Activated CD8-positive, alpha-beta memory T cell treated with anti-CD3 and anti-CD28 coated beads, Interleukin-2, amount 50 U/mL, for 24 hours (primary cell): Measurements from ENCODE around the gene VMAC.
"Not testable (repeated sequence)": the region's sequence is repeated elsewhere in the genome, so short reads cannot be mapped to it uniquely, and the experiment has no call there.

Source experiments
- DNase-seq: peaks from one replicate; pipeline ENCODE4 v3.0.0-alpha.2; 2020; ENCODE audit errors: extremely low read depth

VMAC gene

DNA sequence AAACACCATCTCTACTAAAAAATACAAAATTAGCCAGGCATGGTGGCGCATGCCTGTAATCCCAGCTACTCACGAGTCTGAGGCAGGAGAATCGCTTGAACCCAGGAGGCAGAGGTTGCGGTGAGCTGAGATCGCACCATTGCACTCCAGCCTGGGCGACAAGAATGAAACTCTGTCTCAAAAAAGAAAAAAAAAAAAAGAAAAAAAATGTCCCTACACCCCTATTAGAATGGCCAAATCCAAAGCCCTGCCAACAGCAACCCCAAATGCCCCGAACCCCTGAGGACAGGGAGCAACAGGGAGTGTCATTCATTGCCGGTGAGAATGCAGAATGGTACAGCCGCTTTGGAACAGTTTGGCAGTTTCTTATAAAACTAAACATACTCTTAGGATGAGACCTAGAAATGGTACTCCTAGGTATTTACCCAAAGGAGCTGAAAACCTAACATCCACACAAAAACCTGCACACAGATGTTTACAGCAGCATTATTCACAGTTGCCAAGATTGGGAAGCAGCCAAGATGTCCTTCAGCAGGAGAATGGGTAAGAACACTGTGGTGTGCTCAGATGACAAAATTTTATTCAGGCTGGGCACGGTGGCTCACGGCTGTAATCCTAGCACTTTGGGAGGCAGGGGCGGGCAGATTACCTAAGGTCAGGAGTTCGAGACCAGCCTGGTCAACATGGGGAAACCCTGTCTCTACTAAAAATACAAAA lies 21.4 kb upstream of the VMAC start:
- DNase-seq = not testable (repeated sequence)

DNA sequence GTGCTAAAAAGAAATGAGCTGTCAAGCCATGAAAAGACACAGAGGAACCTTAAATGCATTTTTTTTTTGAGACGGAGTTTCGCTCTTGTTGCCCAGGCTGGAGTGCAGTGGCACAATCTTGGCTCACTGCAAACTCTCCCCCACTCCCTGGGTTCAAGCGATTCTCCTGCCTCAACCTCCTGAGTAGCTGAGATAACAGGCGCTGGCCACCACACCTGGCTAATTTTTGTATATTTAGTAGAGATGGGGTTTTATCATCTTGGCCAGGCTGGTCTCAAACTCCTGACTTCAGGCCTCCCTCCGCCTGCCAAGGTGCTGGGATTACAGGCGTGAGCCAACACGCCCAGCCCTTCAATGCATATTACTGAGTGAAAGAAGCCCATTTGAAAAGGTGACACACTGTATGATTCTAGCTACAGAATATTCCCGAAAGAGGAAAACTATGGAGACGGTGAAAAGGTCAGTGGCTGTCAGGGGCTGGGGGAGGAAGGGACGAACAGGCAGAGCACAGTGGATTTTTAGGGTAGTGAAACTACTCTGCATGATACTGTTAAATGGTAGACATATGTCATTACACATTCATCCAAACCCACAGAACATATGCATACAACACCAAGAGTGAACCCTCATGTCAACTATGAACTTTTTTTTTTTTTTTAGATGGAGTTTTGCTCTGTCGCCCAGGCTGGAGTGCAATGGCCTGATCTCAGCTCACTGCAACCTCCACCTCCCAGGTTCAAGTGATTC lies 20.4 kb upstream of the VMAC start:
- DNase-seq = not testable (repeated sequence)

DNA sequence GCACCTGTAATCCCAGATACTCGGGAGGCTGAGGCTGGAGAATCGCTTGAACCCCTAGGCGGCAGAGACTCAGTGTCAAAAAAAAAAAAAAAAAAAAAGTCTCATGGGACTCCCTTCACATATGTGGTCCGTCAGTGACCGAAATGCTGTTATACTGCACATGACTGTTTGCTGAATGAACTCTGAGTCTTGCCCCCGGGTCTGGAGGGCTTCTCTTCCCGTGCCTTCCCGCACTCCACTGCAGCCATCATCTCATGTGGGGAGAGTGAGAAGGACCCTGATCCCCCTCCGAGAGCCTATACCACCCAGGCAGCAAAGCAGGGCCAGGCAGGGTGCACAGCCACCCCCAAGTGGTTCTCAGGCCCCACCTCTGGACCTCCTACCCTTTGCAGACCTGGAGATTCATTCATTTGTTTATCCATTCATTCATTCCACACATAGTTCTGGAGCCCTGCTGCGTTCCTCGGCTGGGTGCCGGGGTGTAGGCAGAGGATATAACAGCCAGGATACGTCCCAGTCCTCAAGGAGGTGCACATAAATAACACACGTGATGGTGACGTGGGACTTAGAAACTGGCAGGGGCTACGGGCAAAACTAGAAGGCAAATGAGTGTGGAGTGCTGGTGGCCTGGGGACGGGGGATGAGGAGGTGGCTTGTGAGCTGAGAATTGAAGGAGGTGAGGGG lies 15.2 kb upstream of the VMAC start:
- no peak for DNase-seq

DNA sequence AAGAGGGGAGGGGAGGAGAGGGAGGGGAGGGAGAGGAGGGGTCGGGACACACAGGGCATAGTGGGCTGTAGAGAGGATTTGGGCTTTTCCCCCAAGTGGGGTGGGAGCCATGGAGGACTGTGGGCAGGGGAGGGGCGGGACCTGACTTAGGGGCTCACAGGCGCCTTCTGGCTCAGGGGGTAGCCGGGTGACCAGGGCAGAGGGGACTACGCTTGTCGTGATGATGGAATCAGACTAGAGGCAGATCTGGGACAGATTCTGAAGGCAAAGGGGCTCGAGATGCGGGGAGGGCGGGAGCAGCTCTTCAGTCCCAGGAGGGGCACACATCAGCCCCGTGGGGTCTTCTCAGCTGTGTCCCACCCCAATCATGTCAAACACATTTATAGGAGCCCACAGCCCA lies 14.6 kb upstream of the VMAC start:
- DNase-seq = no peak

DNA sequence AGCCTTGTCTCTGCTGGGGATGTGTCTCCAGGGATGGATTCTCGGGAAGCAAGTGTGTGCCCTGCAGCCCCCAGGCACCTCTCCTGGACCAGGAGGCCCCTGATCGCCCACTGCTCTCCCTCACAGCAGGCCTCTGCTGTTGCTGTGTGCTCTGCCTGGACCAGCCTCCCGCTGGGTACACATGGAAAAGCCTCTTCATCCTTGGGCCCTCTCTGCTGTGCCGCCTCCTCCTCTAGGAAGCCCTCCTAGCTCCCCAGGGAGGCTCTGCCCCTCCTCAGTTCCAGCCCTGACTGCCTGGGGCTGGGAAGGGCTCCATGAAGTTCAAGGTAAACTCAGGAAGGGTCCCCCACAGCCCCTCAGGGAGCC lies 13.1 kb upstream of the VMAC start:
- no peak for DNase-seq

DNA sequence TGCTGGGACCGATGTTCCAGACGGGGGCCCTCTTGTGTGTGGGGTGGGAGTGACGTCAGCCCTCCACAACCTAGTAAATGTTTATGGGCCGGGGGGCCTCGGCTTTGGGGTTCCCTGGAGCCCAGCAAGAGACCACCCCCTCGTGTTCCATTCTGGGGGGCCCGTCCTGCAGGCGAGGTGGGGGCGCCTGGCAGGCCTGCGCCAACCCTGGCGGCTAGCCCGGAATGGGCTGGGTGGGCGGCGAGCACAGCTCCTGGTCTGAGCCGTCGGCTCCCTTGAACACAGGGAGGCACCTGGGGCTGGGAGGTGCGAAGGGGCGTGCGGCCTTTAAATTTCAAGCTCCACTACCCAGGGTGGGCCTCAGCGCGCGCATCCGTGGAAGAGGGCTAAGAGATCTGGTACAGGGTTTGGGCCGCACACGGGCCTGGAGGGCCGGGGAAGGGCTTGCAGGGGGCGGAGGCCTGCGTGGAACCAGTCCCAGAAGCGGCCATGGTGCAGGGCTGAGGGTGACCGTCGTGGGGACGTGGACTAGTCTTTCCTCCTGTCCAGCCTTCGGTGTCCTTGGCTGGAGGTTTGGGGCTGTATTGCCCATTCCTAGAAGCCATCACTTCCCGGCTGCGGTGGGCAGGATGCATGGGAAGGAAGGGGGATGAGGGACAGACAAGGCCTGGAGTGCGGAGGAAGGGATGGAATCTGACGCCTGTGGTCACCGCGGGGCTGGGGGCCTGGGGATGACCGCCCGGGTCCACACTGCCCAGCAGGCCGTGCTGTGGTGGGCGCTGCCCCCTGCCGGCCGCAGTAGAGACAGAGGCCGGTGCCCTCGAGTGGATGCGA lies 12.5 kb upstream of the VMAC start:
- DNase-seq = no peak

DNA sequence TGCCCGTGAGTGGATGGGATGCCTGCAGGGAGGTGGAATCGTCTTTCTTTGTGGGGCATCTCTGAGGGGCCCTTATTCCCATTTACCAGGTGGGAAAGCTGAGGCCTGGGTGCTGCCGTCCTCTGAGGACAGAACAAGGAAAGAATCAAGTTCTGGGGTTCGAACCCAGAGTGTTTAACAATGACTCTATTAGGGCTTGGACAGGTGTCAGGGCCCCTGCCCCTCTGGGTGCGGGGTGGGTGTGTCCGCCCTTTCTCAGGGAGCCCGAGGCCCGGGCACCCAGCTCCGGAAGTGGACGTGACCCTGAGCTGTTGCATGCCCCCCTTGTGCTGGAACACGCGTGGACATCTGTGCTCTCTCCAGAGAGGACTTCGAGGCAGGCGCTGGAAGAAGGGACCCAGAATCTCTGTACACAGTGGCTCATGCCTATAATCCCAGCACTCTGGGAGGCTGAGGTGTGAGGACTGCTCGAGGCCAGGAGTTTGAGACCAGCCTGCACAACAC lies 11.8 kb upstream of the VMAC start:
- no peak for DNase-seq

DNA sequence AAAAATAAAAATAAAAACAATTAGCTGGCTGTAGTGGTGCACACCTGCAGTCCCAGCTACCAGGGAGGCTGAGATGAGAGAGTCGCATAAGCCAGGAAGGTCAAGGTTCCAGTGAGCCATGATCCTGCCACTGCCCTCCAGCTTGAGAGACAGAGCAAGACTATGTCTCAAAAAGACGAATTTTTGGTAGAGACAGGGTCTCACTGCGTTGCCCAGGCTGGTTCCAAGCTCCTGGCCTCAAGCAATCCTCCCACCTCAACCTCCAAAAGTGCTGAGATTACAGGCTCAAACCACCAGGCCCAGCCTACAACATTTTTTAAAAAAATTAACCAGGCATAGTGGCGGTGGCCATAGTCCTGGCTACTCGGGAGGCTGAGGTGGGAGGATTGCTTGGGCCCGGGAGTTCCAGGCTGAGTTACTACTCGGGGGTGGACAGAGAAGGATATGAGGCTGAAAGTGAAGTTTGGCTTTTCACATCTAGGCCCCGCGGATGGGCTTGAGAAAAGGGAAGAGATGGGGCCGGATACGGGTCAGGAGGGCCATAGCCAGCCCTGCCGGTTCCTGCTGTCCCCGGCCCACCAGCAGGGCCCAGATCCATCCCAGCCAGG lies 11.3 kb upstream of the VMAC start:
- DNase-seq = no peak

DNA sequence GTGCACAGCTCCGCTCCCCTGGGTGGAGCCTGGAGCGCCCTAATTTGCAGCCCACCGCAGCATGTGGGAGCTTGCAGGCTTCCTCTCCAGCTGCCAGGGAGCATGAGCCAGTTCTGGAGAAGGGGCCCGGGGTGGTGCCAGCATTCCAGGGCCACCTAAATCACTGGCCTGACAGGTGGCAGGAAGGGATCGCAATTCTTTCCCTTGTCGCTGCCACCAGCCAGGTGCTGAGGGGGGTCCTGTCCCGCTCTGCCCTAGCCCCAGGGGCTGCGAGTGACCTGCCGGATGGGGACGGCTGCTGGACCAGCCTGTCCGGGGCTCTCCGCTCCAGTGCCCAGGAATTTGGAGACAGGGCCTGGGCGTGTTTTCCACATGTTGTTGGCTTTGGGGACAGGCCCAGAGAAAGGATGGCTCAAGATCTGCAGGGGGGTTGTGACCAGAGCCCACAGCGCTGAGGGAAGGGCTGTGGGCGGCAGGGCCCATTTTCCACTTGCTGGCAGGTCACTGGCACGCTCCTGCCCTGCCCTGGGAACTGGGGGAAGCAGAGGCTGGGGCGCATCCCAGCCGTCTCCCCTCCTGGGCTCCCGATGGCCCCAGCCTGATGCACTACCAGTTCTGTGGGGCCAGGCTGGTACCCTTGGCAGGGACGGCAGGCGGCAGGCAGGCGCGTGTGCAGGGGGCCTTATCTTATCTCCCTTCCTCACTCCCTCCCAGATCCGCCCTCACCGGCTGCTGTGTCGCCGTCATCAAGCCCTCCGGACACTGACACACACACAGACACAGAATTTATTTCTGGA lies 10.6 kb upstream of the VMAC start:
- no peak for DNase-seq

DNA sequence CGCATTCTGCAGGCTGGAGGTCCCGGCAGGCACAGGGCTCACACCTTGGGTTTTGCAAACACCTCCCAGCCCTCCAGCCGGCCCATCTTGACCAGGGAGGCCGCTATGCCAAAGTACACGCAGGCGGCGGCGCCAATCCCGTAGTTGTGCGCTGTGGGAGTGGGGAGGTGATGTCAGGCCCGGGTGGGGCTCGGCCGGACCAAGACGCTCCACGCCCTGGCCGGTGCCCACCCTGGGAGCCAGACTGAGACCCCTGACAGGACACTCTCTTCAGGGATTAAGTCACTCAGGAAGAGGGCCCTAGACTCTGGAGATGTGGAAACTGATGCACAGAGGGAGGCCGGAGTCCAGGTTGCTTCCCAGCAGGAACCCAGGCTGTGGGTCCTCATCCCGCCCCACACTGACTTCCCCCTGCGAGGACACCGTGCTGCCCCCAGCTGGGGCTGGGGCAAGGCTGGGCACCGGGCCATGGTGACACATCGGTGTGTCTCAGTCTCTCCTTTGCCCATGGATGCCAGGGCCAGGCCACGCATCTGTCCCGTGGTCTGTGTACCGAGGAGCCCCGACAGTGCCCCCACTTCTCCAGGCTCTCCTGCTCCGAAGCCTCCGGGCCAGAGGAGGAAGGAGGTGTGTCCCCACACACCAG lies 9.8 kb upstream of the VMAC start:
- DNase-seq = no peak

DNA sequence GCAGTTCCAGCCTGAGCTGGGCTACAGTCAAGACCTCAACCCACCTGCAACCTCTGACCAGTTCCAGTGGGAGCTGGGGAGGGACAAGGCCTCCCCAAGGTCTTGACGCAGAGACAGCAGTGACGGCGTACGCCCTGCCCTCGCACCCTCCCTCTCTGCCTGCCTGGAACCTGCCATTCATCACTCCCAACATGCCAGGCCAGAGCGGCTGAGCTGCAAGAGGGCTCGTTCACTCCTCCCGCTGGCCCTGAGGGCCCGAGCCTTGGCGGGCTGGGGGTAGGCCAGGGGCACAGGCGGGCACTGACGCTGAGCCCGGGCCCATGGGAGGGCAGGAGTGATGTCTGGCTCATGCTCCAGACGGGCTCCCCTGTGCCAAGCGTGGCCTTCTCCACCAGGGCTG lies 9.3 kb upstream of the VMAC start:
- no peak for DNase-seq

DNA sequence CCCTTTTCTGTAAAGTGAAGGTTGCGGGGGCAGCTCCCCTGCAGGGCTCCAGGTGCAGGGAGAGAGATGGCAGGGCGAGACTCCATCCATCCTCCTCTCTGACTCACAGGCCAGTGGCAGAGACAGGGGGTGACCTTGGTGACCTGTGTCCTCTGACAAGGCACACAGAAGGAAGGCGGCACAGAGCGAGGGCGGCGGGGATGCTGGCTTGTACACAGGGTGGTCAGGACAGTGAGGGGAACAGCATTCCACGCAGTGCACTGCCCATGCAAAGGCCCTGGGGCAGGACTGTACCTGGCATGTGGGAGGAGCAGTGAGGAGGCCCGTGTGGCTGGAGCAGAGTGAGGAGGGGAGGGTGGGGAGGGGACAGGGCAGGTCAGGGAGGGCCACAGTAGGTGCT lies 8.8 kb upstream of the VMAC start:
- DNase-seq = no peak

DNA sequence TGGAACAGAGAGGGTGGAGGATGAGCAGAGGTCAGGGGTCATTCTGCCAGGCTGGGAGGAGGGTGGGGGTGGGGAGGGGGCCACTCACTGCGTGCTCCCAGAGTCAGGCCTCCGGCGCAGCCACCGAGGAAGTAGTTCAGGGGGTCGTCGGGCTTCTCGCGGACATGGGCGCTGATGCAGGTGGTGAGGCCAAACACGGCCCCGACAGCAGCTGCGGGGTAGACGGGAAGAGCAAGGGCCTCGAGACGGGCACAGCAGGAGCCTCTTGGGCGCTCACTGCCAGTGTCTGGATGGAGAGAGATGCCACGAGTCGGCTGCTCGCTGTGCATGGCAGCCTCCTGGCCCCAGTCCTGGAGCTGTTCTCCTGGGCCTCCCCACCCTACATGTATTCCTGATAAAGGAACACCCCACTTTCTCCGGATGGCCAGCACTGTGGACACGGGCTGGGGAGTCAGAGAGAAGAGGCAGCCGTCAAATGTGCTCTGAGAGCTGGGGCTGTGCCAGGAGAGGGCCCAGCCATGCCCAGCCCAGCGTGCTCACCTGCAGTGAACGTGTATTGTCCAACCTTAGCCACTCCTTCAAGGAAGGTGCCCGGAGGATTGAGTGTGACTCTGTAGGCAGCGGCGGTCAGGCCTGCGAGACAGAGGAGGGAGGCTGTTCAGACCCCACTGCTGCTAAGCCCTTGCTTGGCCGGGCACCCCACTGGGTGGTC lies 8.2 kb upstream of the VMAC start:
- DNase-seq = no peak

DNA sequence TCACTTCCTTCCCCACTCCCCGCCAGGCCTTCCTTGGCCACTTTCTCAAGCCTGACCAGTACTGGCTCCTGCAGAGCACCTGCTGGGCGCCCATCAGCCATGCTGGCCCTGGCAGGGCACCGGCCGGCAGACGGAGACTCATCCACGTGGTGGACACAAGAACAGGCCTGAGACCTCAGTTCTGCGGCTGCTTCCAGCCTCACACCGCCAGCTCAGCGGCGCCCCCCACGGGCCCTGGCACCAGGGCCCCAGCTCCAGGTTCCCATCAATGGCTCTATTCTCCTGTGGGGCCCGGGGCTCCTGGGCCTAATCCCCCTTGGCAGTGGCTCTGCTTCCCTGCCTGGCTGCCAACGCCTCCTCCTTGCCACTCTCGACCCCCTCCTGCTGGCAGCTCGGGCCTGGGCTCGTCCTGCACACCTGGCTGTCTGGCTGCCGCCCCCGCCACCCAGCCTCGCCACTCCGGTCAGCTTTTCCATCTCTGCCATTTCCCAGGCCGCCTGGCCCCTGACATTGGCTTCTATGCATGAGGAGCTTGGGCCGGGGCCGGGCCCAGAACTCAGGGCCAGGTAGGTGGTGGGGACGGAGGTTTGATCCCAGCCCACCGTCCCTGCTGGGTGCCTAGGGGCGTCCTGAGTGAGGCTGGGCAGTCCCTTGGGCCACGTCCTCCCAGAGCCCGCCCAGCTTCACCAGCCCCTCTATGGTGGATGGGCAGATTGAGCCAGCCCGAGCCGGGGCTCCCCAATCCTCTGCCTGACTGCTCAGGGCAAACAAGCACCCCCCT lies 7.3 kb upstream of the VMAC start:
- DNase-seq = no peak

DNA sequence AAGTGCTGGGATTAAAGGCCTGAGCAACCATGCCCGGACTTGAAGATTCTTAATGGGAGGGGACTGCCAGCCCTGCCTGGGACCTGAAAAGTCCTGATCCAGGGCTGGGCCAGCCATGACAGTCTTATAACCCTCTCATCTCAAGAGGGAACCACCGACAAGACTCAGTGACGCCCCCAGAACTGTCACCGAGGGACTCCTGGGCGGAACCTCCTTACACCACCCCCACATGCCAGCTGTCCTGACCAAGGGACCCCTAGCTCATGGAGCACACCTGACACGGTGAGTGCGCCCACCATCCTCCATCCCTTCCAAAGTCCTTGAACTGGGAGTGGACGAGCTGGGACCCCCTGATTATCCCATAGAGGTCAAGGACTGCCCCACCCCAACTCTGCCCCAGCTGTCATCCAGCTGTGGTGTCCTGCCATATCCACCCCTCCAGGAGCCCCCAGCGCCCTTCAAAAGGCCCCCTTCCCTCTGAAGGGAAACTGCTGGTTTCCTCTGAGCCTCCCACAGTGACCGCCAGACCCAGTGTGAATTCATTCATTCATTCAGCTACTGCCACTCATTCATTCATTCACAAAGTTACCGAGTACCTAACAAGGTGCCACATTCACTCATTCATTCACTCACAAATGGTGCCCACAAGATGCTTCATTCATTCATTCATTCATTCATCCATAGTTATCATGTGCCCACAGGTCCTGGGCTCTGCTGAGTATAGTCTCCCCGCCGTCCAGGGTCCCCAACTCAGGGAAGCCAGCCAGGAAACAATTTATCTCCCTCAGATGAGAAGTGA lies 4.7 kb upstream of the VMAC start:
- no peak for DNase-seq

DNA sequence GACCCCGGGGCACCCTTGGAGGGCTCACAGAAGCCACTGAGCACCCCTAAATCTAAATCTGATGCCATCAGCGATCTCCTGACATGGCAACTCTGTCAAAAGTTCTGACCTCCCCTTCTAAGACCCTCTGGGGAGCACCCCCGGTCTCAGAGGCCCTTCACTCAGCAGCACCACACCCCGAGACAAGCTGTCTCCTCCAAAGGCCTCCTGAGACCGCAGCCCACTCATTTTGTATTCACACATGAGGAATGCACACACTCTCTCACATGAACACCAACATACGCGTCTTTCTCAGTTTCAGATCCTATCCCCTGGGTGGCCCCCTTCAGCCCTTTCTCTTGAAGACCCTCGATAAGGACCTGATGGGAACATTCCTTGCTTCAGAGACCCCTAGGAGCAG lies 3.7 kb upstream of the VMAC start:
- DNase-seq = no peak

DNA sequence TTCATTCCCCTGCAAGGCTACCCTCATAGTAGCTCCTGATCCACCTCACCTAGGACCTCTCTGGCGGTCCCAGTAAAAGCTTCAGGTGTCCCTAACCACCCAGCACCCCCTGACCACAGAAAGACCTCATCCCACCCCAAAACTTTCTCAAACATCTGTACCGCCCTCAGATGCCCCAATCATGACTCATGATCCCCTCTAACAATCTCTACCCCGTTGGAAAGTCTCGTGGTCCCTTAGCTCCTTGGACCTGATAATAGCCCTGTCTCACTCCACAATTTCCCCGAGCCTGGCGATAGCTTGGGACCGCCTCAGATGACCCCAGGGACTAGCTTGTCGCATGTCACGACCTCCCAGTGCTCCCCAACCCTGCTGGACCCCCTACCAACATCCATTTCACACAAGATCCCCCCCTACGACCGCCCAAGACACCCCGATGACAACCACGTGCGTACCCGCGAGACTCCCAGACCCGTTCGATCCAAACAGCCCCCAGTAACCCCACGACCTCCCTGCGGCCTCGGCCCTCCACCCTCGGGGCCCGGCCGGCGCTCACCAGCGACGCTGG lies 1.5 kb upstream of the VMAC start:
- DNase-seq = no peak
